Measurements from ENCODE around the gene PTPRE. TPM values are rescaled to one million over a fixed set of nuclear protein-coding genes. Genes with fewer than 3 reads are reported as not detected.

PTPRE gene
- total RNA-seq, 1 experiment from 2014 or later = 3.1 TPM

DNA sequence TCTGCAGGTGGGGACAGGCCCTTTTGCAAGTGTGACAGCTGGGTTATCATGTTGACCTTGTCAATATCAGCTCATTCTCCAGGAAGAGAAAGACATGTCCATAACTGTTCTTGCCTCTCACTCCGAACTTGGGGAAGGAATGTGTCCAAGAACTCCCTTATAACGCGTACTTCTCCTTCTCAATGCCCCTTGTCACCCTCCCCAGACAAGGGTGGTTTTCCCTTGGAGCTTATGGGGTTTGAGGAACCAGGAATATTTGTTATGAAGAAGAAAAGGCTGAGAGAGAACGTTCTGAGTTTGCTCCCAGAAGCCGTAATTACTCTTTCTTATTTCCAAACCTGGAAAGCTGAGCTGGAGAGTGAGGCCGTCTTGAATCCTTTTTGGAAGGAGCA, 141.9 kb downstream of the PTPRE start (continued):
- TF ChIP-seq, protein P1, sequence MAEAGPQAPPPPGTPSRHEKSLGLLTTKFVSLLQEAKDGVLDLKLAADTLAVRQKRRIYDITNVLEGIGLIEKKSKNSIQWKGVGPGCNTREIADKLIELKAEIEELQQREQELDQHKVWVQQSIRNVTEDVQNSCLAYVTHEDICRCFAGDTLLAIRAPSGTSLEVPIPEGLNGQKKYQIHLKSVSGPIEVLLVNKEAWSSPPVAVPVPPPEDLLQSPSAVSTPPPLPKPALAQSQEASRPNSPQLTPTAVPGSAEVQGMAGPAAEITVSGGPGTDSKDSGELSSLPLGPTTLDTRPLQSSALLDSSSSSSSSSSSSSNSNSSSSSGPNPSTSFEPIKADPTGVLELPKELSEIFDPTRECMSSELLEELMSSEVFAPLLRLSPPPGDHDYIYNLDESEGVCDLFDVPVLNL (CRISPR knock-in tag; IDR thresholded peaks at IDR 0.05; ENCODE audit: borderline replicate concordance, low read depth) = no peak
- TF ChIP-seq ZNF671 (CRISPR knock-in tag; IDR thresholded peaks at IDR 0.05) = no peak
- TF ChIP-seq NR2C2 (CRISPR knock-in tag; IDR thresholded peaks at IDR 0.05) = no peak
- TF ChIP-seq, protein P2, sequence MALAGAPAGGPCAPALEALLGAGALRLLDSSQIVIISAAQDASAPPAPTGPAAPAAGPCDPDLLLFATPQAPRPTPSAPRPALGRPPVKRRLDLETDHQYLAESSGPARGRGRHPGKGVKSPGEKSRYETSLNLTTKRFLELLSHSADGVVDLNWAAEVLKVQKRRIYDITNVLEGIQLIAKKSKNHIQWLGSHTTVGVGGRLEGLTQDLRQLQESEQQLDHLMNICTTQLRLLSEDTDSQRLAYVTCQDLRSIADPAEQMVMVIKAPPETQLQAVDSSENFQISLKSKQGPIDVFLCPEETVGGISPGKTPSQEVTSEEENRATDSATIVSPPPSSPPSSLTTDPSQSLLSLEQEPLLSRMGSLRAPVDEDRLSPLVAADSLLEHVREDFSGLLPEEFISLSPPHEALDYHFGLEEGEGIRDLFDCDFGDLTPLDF (CRISPR knock-in tag; IDR thresholded peaks at IDR 0.05) = no peak
- TF ChIP-seq HMGA2 (CRISPR knock-in tag; IDR thresholded peaks at IDR 0.05) = no peak
- no peak for TF ChIP-seq ZNF317 (CRISPR knock-in tag; IDR thresholded peaks at IDR 0.05; ENCODE audit: borderline replicate concordance, low read depth)

DNA sequence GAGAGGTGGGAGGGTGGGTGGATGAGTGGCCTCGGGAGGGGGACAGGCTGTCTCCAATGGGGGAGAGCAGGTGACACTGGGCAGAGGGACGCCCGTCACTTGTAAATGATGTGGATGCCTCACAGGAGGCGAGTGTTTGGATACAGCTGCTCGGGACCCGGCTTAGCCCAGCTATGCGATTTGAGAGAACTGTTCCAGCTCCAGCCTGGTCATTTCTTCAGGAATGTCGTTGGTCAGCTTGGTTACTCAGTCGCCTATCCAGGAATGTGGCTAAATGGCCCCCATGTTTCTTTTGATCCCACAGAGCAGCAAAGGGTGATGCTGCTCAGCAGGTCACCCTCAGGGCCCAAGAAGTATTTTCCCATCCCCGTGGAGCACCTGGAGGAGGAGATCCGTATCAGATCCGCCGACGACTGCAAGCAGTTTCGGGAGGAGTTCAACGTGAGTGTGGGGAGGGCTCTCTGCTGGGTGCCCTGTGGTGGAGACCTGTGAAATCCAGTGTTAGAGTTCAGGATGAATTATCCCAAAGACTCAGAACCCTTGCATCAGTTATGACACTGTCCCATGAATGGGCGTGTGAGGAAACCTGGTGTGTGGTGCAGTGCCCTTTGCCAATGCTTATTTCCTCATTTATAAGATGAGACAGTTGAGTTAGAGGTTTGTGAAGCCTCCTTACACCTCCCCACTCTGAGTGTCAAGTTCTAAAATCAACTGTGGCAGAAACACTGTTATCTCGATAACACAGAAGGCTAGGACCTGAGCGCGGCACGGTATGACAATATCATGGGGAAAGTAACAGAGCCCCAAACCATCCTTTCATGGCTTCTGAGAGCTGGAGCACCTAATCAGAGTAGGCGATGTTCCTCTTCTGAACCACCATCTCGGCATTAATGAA, 142.6 kb downstream of the PTPRE start:
- peaks cover 9% of the 10 kb centered on the region for H3K4me1 Mint-ChIP-seq
- no peak for TF ChIP-seq ATF1 (CRISPR knock-in tag; IDR thresholded peaks at IDR 0.05)
- TF ChIP-seq SMAD3 (CRISPR knock-in tag; IDR thresholded peaks at IDR 0.05; ENCODE audit: borderline replicate concordance) = no peak
- TF ChIP-seq, protein P2 (CRISPR knock-in tag; IDR thresholded peaks at IDR 0.05) = no peak
- TF ChIP-seq, protein P3, sequence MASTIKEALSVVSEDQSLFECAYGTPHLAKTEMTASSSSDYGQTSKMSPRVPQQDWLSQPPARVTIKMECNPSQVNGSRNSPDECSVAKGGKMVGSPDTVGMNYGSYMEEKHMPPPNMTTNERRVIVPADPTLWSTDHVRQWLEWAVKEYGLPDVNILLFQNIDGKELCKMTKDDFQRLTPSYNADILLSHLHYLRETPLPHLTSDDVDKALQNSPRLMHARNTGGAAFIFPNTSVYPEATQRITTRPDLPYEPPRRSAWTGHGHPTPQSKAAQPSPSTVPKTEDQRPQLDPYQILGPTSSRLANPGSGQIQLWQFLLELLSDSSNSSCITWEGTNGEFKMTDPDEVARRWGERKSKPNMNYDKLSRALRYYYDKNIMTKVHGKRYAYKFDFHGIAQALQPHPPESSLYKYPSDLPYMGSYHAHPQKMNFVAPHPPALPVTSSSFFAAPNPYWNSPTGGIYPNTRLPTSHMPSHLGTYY (CRISPR knock-in tag; IDR thresholded peaks at IDR 0.05) = no peak
- TF ChIP-seq ZNF423 (CRISPR knock-in tag; IDR thresholded peaks at IDR 0.05) = no peak
- TF ChIP-seq, protein P4, sequence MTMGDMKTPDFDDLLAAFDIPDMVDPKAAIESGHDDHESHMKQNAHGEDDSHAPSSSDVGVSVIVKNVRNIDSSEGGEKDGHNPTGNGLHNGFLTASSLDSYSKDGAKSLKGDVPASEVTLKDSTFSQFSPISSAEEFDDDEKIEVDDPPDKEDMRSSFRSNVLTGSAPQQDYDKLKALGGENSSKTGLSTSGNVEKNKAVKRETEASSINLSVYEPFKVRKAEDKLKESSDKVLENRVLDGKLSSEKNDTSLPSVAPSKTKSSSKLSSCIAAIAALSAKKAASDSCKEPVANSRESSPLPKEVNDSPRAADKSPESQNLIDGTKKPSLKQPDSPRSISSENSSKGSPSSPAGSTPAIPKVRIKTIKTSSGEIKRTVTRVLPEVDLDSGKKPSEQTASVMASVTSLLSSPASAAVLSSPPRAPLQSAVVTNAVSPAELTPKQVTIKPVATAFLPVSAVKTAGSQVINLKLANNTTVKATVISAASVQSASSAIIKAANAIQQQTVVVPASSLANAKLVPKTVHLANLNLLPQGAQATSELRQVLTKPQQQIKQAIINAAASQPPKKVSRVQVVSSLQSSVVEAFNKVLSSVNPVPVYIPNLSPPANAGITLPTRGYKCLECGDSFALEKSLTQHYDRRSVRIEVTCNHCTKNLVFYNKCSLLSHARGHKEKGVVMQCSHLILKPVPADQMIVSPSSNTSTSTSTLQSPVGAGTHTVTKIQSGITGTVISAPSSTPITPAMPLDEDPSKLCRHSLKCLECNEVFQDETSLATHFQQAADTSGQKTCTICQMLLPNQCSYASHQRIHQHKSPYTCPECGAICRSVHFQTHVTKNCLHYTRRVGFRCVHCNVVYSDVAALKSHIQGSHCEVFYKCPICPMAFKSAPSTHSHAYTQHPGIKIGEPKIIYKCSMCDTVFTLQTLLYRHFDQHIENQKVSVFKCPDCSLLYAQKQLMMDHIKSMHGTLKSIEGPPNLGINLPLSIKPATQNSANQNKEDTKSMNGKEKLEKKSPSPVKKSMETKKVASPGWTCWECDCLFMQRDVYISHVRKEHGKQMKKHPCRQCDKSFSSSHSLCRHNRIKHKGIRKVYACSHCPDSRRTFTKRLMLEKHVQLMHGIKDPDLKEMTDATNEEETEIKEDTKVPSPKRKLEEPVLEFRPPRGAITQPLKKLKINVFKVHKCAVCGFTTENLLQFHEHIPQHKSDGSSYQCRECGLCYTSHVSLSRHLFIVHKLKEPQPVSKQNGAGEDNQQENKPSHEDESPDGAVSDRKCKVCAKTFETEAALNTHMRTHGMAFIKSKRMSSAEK (CRISPR knock-in tag; IDR thresholded peaks at IDR 0.05; ENCODE audit: borderline replicate concordance) = no peak
- TF ChIP-seq GTF2I (CRISPR knock-in tag; conservative IDR thresholded peaks at IDR 0.05) = no peak
- TF ChIP-seq TCF7 (CRISPR knock-in tag; IDR thresholded peaks at IDR 0.05; ENCODE audit: low read depth) = no peak
- TF ChIP-seq FOXK1 (CRISPR knock-in tag; IDR thresholded peaks at IDR 0.05) = no peak
- no peak for TF ChIP-seq NFYB (CRISPR knock-in tag; conservative IDR thresholded peaks at IDR 0.05; ENCODE audit: low read depth)
- H3K27ac Mint-ChIP-seq = no peak overlapping the region
- H3K27me3 Mint-ChIP-seq (ENCODE audit: low read depth) = peaks cover under 1% of the 10 kb centered on the region; the same call in 1 of the 2 replicates
- H3K9me3 Mint-ChIP-seq = no peaks in the 10 kb centered on the region
- no peaks in the 10 kb centered on the region for H3K36me3 Mint-ChIP-seq
- DNase-seq (ENCODE audit: low spot score) (no peak), ATAC-seq (no peak)
- no peak overlapping the region for H3K4me3 Mint-ChIP-seq
- ChIA-PET POLR2A (no interaction called here), CTCF (interaction anchor here (0.6 to 5.6 kb wide), 6 partner anchors 14 to 68 kb away, joined by 3 to 50 read pairs (median 8); no protein-coding TSS in a partner anchor)
